Measurements from ENCODE around the gene GPR15.

The GPR15 gene

DNA sequence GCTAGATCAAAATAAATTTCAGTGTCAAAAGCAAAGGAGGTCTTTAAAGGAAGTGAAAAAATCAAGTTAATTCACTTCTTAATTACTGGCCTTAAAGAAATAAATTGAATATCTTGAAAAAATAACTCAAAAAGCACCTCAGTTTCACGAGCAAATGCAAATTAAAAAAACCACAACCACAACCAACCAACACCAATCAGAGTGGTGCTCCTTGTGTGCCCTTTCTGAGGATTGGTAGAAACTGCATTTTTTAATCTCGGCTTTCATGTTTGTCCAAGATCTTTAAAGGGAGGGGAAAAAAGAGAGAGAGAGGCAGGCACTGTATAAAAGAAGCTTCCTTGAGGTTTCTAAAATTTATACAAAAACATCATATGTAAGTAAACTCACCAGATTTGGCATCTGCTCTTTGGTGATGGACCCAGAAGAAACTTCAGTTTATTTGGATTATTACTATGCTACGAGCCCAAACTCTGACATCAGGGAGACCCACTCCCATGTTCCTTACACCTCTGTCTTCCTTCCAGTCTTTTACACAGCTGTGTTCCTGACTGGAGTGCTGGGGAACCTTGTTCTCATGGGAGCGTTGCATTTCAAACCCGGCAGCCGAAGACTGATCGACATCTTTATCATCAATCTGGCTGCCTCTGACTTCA is at the start of gene GPR15:
Gene GPR15 (plus strand): TSS at position 357 of the 653 bp plus-strand sequence. CDS start 56 bp downstream, at position 413.
- DNase-seq (ENCODE audit: low read depth, low spot score), result no peak

DNA sequence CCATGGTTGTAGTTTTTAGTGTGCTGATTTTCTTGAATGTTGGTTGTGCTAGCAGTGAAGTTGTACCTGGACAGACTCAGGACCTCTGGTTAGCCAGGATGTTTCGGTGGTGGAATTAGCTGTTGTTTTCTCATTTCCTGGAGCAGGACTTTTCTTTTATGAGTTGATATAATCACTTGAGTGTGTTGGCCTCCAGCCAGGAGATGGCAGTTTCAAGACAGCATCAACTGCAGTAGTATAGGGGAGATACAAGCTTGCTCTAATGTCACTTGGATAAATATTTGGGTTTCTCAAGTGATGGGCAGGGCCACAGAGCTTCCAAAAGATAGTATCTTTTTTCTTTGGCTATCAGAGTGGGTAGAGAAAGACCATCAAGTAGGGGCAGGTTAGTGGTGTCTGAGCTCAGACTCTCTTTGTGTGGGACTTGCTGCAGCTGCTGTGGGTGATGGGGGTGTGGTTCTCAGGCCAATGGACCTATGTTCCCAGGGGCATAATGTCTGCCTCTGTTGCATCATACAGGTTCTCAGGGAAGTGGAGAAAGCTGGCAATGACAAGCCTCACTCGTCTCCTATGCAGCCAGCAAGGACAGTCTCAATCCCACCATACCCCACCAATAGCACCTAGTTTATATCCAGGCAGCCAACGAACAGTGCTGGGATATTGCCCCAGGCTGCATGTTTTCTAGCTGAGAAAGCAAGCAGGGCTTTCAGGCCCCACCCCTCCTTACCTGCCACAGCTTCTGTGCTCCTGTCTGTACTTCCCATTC is 48.9 kb upstream of the GPR15 start:
- DNase-seq (ENCODE audit: low read depth, low spot score), result no peak

DNA sequence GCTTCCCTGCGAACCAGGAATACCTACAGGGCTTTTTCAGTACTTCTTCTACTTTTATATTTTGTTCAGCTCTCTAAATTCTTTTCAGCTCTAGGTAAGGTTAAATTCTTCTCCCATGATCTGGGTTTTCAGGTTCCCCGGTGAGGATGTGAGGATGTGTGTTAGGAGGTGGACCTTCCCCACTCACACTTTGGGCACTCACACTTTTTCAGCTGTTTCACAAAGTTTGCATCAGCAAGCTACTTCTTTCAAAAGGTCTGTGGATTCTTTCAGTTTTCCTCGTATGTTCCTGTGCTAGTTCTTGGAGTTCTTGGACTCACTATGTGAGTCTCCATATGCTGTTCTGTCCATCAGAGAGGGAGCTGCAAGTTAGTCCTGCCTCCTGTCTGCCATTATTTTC is 48.2 kb upstream of the GPR15 start:
- no peak for DNase-seq (ENCODE audit: low read depth, low spot score)

DNA sequence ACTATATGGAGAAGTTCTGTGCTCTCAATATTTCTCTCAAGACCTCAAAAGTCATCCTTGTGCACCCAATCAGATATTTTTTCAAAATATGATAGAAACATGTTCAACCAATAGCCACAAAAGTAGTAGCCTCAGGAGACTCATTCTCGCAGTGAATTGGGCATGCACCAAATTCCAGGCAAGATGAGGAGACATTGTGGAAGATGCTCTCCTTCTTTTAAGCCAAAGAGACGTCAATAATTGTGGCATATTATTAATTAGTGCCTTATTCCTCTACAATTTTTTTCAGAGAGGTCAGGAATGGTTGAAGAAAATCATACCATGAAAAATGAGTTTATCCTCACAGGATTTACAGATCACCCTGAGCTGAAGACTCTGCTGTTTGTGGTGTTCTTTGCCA is 34.4 kb upstream of the GPR15 start, which contains the start of gene OR5K2:
Gene OR5K2 (plus strand): TSS at position 301 of the 400 bp plus-strand sequence. CDS start 0 bp downstream, at position 301.
- no peak for DNase-seq (ENCODE audit: low read depth, low spot score)

DNA sequence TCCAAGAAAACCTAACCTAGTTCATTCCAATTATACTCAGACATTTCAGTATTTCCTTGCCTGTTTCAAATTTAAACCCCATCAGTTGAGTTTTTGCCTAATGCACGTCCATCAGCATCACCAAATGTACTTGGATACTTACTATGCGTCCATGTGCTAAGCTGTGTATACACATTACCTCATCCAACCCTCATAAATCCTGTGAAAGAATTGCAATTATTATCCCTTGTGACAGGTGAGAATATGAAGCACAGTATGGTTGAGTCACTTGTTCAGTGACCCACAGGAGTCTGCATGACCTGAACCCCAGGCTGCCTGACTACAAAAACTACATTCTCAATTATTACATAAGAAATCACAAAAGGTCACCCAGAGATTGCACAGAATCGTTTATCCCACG is 31.8 kb upstream of the GPR15 start:
- DNase-seq (ENCODE audit: low read depth, low spot score), result no peak

DNA sequence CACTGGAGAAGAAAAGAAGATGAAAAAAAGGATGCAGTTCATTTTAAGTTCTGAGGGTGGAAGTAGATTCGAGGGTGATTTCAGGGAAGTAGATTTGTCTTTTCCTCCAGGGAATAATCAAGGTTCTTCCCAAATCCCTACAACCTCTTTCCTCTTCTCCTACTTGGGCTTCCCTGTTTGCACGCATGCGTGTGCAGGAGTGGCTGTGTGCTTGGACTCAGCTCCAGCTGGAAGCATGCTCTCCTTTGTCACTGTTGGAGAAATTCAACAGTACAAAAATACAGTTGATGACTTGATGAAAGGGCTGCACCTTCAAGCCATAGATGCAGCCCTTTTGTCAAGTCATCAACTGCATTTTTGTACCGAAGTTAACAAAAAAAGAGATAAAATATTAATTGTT is 30.5 kb upstream of the GPR15 start:
- no peak for DNase-seq (ENCODE audit: low read depth, low spot score)

DNA sequence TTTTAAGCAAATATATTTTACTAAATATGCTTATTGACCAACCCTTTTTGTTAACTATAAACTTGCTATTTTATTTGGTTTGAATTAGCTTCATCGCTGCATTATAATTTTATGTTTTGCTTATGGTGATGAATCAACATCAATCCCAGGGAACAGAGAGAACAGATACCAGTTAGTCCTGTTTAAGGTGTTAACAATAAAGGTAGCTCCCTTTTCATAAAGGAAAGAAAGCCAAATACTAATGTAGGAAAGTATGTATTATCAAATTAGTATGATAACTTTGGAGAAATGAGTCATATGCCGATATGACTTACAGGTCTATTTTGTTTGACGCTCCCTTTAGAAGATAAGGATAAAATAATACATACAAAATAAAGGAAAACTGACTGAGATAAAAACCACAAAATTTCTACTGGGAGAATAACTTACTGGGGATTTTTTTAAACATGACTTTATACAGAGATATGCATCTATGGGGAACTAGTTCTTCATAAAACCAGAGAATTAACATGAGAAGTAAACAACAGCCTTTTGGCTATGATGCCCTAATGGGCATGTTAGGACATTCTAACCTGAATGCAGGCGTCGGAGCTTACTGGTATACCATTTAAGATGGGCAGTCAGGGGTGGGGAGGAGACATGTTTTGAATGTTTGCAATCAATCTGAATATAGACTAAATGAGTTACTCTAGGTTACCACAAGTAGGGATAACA is 29.8 kb upstream of the GPR15 start:
- DNase-seq (ENCODE audit: low read depth, low spot score), result no peak

DNA sequence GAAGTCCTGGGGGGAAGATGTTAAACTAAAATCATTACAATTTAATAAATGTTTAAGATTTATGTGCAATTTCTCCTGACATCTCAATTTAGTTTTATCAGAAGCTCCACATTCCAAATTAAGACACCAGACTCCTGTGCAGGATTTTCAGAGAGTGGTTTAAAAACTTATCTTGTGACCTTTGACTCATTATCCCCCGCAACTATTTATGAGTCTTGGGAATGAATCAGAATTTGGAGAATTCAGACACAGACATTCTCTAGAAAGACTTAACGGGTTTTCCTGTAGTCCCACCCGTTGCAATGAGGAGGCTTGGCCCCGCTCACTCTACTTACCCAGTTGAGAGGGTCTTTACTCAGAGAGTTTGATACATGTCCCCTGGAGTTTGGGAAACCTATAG is 27.2 kb upstream of the GPR15 start:
- DNase-seq (ENCODE audit: low read depth, low spot score), result no peak

DNA sequence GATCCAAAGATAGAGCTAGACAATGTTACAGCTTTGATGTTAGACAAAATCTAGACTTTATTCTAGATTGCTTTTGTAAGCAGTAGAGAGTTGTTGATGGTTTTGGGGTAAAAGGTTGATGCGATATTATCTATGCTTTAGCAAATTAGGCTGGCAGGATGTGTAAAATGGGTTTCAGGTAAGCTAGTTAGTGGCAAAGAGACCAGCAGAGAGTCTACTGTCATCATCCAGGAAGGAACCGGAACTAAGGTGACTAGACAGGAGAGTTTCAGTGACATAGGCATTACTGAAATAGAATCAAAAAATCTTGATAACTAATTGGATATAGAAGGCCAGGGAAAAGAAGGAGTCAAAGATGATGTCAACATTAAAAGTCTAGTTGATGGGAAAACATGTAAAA is 23.2 kb upstream of the GPR15 start:
- DNase-seq (ENCODE audit: low read depth, low spot score), result no peak

DNA sequence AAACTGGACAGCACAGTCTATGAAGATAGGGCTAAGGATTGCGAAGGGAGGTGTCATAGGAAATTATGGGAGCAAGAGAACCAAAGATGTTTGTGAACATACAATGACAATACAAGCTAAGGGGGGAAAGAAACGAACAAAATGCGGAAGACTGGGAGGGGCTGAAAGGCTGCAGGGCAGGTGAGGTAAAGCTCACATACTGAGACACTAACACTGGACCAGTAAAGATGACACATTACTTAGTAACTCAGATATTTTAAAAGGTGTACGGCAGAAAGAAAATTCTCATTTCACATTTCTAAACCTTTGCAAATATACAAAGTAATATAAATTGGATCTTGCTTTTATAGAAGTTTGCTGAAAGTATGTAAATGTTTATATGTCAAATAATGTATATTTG is 19.2 kb upstream of the GPR15 start:
- DNase-seq (ENCODE audit: low read depth, low spot score), result no peak

DNA sequence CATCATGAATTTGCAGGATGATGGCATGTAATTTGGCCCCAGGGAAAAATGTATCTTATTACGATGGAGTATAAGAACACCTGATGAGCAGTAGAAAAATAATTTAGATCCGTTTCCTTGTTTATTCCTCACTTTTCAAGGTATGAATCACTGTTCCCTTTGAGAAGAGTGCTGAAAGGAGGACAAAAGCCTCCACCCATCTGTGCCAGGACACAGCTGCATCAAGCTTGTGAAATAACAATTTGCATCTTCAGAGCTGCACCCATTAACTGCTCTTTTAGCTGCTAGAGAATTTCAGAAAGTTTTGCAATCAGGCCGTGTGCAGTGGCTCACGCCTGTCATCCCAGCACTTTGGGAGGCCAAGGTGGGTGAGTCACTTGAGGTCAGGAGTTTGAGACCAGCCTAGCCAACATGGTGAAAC is 18.7 kb upstream of the GPR15 start:
- DNase-seq (ENCODE audit: low read depth, low spot score), result no peak

DNA sequence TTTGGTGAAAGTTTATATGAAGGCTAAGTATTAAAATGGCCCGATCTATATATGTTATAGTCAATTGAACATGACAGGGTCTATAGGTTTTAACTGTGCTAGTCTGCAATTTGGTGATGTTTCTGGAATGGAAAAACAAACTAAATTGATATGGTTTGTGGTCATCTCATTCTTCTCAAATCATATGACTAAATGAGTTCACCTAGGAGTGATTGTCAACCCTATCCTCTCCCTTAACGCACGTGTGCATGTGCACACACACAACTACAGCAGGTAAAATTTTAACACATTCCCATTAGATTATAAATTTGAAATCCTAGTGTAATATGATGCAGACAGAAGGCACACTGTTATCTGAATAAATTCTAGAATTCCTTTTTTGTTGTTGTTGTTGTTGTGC is 18.0 kb upstream of the GPR15 start:
- no peak for DNase-seq (ENCODE audit: low read depth, low spot score)

DNA sequence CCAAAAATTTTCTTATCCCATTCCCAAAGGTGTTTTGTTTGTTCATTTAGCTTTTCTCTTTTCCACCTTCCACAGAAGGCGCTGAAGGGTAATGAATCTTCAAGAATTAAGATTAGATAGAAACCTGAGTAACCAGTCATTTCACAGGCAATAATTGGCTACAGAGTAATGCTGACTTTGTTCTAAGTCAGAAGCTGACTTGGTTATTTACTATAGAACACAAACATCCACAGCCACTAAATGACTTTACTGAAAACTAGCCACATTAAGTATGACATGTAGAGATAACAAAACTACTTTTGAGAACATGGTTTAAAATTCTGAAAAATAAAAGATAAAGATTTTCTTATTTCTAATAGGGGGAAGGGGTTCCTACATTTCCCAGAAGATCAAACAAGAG is 16.8 kb upstream of the GPR15 start:
- DNase-seq (ENCODE audit: low read depth, low spot score), result no peak

DNA sequence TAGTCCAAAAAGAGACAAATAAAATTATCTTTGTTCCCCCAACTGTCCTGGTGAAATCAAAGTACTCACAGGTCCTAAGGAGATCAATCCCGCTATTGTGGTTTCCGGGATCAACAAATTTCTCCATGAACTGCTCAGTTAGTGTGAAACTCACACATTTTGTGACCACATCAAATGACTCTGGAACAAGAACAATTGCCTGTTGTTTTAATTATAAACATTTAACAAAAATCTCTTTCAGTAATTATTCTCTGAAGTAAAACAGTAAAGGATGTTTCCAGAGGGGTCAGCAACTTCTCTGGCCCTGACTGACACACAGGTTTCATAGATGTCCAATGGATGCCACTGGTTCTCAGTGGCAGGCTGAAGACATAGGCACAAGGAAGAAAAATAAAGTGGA is 13.0 kb upstream of the GPR15 start:
- DNase-seq (ENCODE audit: low read depth, low spot score), result no peak

DNA sequence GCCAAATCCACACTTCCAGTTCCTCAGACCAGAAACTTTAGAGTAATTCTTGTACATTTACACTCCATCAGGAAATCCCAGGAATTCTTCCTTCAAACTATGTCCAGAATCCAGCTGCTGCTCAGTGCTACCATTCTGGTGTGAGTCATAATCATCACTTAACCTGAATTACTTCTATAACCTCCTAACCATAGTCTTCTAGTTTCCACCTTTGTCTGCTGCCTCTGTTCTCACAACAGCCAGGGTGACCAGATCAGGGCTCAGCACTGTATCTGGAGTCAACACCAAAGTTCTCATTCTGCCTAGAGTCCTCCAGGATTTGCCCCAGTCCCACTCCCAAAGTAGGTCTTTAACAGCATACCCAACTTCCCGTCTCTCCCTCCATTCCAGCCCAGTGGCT is 12.4 kb upstream of the GPR15 start:
- DNase-seq (ENCODE audit: low read depth, low spot score), result no peak

DNA sequence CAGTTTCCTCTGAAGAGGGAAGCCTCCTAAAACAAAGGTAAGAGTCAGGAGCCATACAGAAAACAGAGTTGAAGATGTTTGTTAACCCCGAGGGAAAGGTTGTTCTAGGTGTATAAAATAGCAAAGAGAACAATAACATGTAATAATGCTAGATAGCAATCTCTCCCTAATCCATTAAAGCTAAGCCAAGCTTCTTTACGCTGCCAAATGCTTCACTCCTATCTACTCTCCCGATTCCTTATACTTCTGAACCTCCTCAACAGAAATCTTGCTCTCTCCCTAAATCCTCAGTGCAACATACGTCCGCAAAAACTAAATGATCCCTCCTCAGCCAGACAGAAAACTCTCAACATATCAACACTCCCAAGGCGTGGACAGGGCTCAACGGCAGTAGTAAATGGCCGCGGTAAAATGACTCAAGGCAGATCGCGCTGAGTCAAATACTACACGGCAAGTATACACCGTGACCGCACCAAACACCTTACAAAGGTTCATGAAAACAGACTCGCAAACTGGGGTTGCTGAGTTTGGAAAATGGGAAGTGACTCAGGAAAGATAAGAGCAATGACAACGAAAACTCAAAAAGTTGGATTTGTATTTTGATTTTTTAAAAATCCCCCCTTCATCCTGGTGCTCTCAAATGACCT is 9.8 kb upstream of the GPR15 start:
- peak; percentile 17 for DNase-seq (ENCODE audit: low read depth, low spot score)

DNA sequence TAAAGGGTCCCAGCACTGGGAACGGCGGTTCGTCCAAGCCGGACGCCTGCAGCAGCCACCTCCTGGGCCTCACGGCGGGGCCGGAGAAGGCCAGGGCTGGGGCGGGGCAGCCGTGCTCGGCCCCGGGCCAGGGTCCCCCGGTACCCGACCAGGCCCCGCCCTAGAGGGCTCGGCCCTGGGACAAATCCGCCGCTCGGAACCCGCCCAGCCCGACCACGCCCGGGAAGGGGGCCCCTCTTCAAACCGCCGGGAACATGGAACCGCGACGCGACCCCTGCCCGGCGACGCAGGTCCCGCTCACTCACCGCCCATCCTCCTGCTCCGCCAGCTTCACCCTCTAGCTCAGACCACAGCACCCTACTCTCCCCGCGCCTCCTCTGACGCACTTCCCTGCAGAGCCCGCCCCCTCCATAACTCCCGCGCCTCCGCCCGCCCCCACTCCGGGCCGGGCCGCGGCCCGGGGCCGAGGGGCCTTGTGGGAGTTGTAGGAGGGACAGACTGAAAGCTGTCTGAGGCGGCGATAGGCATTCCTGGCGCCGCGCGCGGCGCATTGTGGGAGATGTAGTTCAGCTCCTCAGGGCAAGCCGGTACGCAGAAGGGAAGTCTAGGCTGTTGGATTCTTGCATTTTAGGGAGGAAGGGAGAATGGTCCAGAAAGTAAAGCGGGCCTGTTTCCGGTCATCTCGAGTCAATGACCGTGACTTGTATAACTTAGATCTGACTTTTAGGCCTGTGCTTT is 9.1 kb upstream of the GPR15 start, which contains the start of gene CLDND1:
Gene CLDND1 (minus strand): TSS at position 359 of the 738 bp plus-strand sequence. CDS start 1,478 bp downstream, outside the sequence.
- peak; percentile 93 for DNase-seq (ENCODE audit: low read depth, low spot score)

DNA sequence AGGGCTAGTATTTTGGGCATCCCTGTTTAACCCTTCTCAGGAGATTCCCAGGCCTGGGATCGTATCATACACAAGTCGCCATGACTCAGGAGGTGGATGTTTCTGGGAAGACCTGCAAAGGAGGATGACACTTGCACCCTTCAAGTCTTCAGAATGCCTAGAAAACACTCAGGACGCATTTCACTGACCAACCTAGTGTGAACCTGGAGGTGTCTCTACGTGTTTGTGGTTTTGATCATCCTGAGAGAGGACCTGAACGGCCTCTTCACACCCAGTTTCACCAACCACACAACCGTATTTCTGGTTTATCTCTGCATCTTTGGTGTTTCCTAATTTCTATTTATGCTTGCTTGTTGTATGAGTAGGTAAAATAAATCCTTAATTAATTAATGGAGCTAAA is 6.3 kb upstream of the GPR15 start:
- no peak for DNase-seq (ENCODE audit: low read depth, low spot score)

DNA sequence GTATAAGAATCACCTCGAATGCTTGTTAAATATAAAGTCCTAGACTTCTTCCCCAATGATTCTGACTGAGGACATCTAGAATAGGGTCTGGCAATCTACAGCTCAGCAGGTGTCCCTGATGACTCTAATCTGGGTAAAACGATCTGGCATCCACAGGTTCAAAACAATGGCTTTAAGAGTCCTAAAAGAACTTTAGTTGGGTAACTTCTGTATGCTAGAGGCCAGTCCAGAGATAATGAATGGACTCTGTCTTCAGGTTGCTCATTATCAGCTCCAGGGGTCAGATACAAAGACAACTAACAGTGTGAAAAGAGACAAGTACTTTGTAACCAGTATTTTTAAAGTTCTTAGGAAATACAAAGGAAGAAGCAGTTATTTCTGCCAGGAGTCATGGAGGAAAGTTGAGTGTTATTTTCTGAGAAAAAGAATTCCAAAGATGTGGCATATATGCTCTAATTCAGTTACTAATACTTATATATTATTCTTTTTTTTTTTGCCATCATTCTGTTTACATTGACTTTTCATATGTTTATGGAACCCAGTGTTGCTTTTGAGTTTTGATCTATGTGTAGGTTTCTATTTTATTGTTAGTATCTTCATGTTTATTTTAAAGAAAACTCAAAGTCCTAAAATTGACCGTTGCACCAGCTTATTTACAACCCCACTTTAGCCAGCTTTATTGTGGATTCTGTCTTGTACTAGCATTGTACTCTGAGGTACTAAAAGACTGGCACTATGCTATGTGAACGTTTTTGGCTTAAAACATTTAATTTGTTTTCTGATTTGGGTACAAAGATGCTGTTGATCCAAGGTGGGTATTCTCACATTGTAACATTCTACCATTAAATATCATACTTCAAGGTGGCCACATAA is 3.1 kb upstream of the GPR15 start:
- DNase-seq (ENCODE audit: low read depth, low spot score), result no peak

DNA sequence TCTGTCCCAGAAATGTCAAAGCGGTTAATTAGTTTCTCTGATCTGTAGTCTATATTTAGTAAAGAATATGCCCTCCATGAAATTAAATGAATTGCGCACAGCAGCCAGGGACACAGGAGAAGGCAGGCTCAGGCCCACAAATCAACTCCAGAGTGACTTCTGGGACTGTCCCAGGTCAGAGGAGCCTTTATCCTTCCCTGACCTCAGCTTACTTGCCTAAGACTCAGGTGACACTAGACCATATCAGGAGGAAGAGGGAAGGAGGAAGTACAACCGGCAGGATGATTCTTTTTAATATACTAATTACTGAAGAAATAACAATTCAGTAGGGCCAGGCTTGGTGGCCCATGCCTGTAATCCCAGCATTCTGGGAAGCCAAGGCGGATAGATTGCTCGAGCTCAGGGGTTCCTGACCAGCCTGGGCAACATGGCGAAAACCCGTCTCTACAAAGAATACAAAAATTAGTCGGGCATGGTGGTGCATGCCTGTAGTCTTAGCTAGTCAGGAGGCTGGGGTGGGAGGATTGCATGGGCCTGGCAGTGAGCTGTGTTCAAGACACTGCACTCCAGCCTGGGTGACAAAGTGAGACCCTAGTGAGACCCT is 1.8 kb upstream of the GPR15 start:
- no peak for DNase-seq (ENCODE audit: low read depth, low spot score)

Measured in smooth muscle cell of the brain vasculature (primary cell).